Kidney epithelial cell (primary cell): ENCODE data around the gene OTULIN. TPM values are rescaled to one million over a fixed set of nuclear protein-coding genes. Genes with fewer than 3 reads are reported as not detected.

Source experiments
- DNase-seq: peaks from one replicate; pipeline ENCODE4 v3.0.0-alpha.2; 2010; ENCODE audit warnings: low read depth
- H3K27me3 ChIP-seq: 2 replicates; pipeline ENCODE4 v1.6.0; 2011; ENCODE audit warnings: low read length; ENCODE audit not compliant: control insufficient read depth, insufficient read depth
- H3K36me3 ChIP-seq: 2 replicates; pipeline ENCODE4 v1.5.1; 2011; ENCODE audit warnings: low read length; ENCODE audit not compliant: control insufficient read depth, insufficient read depth
- H3K4me3 ChIP-seq: 2 replicates; pipeline ENCODE4 v1.5.1; 2011; ENCODE audit warnings: low read depth, mild to moderate bottlenecking, control low read depth, low read length
- CTCF ChIP-seq: IDR thresholded peaks from 2 replicates; pipeline ENCODE4 v1.5.1; 2011; ENCODE audit warnings: mild to moderate bottlenecking, moderate library complexity, low read length, control low read depth, inconsistent platforms; ENCODE audit not compliant: insufficient read depth, poor library complexity, severe bottlenecking
- total RNA-seq: library from RNA; depleted of rRNA; stranded (reverse); fragments of >200 nt; gene quantifications from 2 replicates; pipeline ENCODE4 v1.2.3, GENCODE V29; 2015

OTULIN gene
- total RNA-seq, 1 donor from 2014 or later, result 12.0 TPM

- no peaks in the 10 kb centered on the region for H3K27me3 ChIP-seq
- no peak overlapping the region for H3K4me3 ChIP-seq
- no peaks in the 10 kb centered on the region for H3K36me3 ChIP-seq
- TF ChIP-seq CTCF, result no peak
- no peak for DNase-seq
Measured at GRCh38 chr5:14729448-14730385, 65.2 kb downstream of the OTULIN start.

- no peak for TF ChIP-seq CTCF
- no peaks in the 10 kb centered on the region for H3K36me3 ChIP-seq
- no peak overlapping the region for H3K4me3 ChIP-seq
- H3K27me3 ChIP-seq, result no peaks in the 10 kb centered on the region
- no peak for DNase-seq
Measured at GRCh38 chr5:14730466-14730865, 65.9 kb downstream of the OTULIN start.

- no peak for TF ChIP-seq CTCF
- no peaks in the 10 kb centered on the region for H3K36me3 ChIP-seq
- no peak overlapping the region for H3K4me3 ChIP-seq
- no peak for DNase-seq
- no peaks in the 10 kb centered on the region for H3K27me3 ChIP-seq
Measured at GRCh38 chr5:14730881-14731280, 66.4 kb downstream of the OTULIN start.

- H3K27me3 ChIP-seq, result no peaks in the 10 kb centered on the region
- H3K36me3 ChIP-seq, result no peaks in the 10 kb centered on the region
- no peak for DNase-seq
- no peak for TF ChIP-seq CTCF
- H3K4me3 ChIP-seq, result no peak overlapping the region
Measured at GRCh38 chr5:14732991-14733390, 68.5 kb downstream of the OTULIN start.

GRCh38 chr5:14733661-14734060, 69.1 kb downstream of the OTULIN start:
- Histone ChIP-seq H3K36me3 (no peaks in the 10 kb centered on the region), H3K4me3 (no peak overlapping the region), H3K27me3 (no peaks in the 10 kb centered on the region)
- no peak for TF ChIP-seq CTCF
- DNase-seq, result no peak

GRCh38 chr5:14734396-14734795, 69.9 kb downstream of the OTULIN start:
- no peak for DNase-seq
- no peak for TF ChIP-seq CTCF
- Histone ChIP-seq H3K27me3 (no peaks in the 10 kb centered on the region), H3K4me3 (no peak overlapping the region), H3K36me3 (no peaks in the 10 kb centered on the region)
